Measurements from ENCODE around the gene TBC1D9. TPM values are rescaled to one million over a fixed set of nuclear protein-coding genes. Genes with fewer than 3 reads are reported as not detected.

TBC1D9 gene
- total and polyA plus RNA-seq, 2 donors (not counting 1 experiment from before 2014, with no cell fraction given), result 48.9 to 235 TPM

- peaks cover 3% of the 10 kb centered on the region for H3K4me1 Mint-ChIP-seq
- H3K27me3 Mint-ChIP-seq, result no peaks in the 10 kb centered on the region
- no peak overlapping the region for H3K4me3 ChIP-seq (ENCODE audit: control extremely low read depth in 1 of 5, extremely low read depth in 1 of 5, insufficient read depth in 1 of 5, low read depth in 2 of 5, low read length in 4 of 5)
- no peak overlapping the region for H3K27ac ChIP-seq (ENCODE audit: low read length in 2 of 2)
- no peak for ATAC-seq (ENCODE audit: low read depth)
- no peak overlapping the region for H3K27ac Mint-ChIP-seq
- H2AFZ ChIP-seq (ENCODE audit: insufficient read depth, low read depth, low read length, poor library complexity, severe bottlenecking), result no peak overlapping the region
- H3K4me3 Mint-ChIP-seq, result no peak overlapping the region
- no peak overlapping the region for H3K9ac ChIP-seq (ENCODE audit: low read length)
- intact Hi-C loops (cut with micrococcal nuclease), result no loop called here
- no peaks in the 10 kb centered on the region for H3K4me1 ChIP-seq (ENCODE audit: control insufficient read depth in 2 of 2, insufficient read depth in 2 of 2, low read length in 2 of 2)
- no peaks in the 10 kb centered on the region for H3K79me2 ChIP-seq (ENCODE audit: control insufficient read depth, insufficient read depth, low read length)
- peaks cover 6% of the 10 kb centered on the region for H4K20me1 ChIP-seq (ENCODE audit: control insufficient read depth, insufficient read depth, low read length, poor library complexity, severe bottlenecking)
- DNase-seq, result no peak
- H3K27me3 ChIP-seq (replicated peaks in 1 of 4; ENCODE audit: control extremely low read depth in 1 of 4, control insufficient read depth in 3 of 4, insufficient read depth in 4 of 4, low read length in 3 of 4), result no peaks in the 10 kb centered on the region
- peaks cover 12 to 72% of the 10 kb centered on the region in 2 experiments for H3K36me3 ChIP-seq (replicated peaks in 1 of 2; ENCODE audit: control extremely low read depth in 1 of 2, control insufficient read depth in 1 of 2, extremely low read depth in 1 of 2, insufficient read depth in 2 of 2, low read length in 1 of 2)
- ChIA-PET POLR2A (no interaction called here), CTCF (interaction anchor here (0.8 to 1.3 kb wide), 2 partner anchors 209 to 282 kb away, joined by 3 to 4 read pairs; no protein-coding TSS in a partner anchor)
- no peak for TF ChIP-seq EZH2 (IDR thresholded peaks at IDR 0.05; ENCODE audit: borderline replicate concordance, insufficient read depth, low read depth, low read length, poor library complexity, severe bottlenecking)
- no peak for TF ChIP-seq CTCF (IDR thresholded peaks at IDR 0.05)
- H3K9me3 ChIP-seq (ENCODE audit: control extremely low read depth in 1 of 3, control insufficient read depth in 2 of 3, insufficient read depth in 1 of 3, low read length in 2 of 3), result no peaks in the 10 kb centered on the region
- H3K9me3 Mint-ChIP-seq (ENCODE audit: insufficient read depth), result no peaks in the 10 kb centered on the region
- H3K4me2 ChIP-seq (replicated peaks; ENCODE audit: low read depth, low read length, poor library complexity, severe bottlenecking), result no peak overlapping the region
- WGBS (ENCODE audit: insufficient coverage), result 82% methylated on average over 11 of the region's 25 CpGs
Observed at GRCh38 chr4:140641789-140642439, 114.3 kb downstream of the TBC1D9 start.

GRCh38 chr4:140641105-140641555 is 115.1 kb downstream of the TBC1D9 start:
- no peaks in the 10 kb centered on the region for H3K79me2 ChIP-seq (ENCODE audit: control insufficient read depth, insufficient read depth, low read length)
- no peaks in the 10 kb centered on the region for H3K27me3 ChIP-seq (replicated peaks in 1 of 4; ENCODE audit: control extremely low read depth in 1 of 4, control insufficient read depth in 3 of 4, insufficient read depth in 4 of 4, low read length in 3 of 4)
- Mint-ChIP-seq H3K9me3 (ENCODE audit: insufficient read depth) (no peaks in the 10 kb centered on the region), H3K27ac (no peak overlapping the region), H3K27me3 (no peaks in the 10 kb centered on the region), H3K4me3 (no peak overlapping the region), H3K4me1 (peaks cover 3% of the 10 kb centered on the region)
- WGBS (ENCODE audit: insufficient coverage), result no CpG with 5 or more reads among the region's 6 CpGs
- ATAC-seq (ENCODE audit: low read depth) (no peak), DNase-seq (no peak)
- H3K4me3 ChIP-seq (ENCODE audit: control extremely low read depth in 1 of 5, extremely low read depth in 1 of 5, insufficient read depth in 1 of 5, low read depth in 2 of 5, low read length in 4 of 5), result no peak overlapping the region
- H2AFZ ChIP-seq (ENCODE audit: insufficient read depth, low read depth, low read length, poor library complexity, severe bottlenecking), result no peak overlapping the region
- ChIA-PET POLR2A (no interaction called here), CTCF (no interaction called here)
- no peak overlapping the region for H3K4me2 ChIP-seq (replicated peaks; ENCODE audit: low read depth, low read length, poor library complexity, severe bottlenecking)
- intact Hi-C loops (cut with micrococcal nuclease), result no loop called here
- no peak overlapping the region for H3K27ac ChIP-seq (ENCODE audit: low read length in 2 of 2)
- no peak for TF ChIP-seq EZH2 (IDR thresholded peaks at IDR 0.05; ENCODE audit: borderline replicate concordance, insufficient read depth, low read depth, low read length, poor library complexity, severe bottlenecking)
- no peak for TF ChIP-seq CTCF (IDR thresholded peaks at IDR 0.05)
- H3K4me1 ChIP-seq (ENCODE audit: control insufficient read depth in 2 of 2, insufficient read depth in 2 of 2, low read length in 2 of 2), result no peaks in the 10 kb centered on the region
- H4K20me1 ChIP-seq (ENCODE audit: control insufficient read depth, insufficient read depth, low read length, poor library complexity, severe bottlenecking), result peaks cover 6% of the 10 kb centered on the region
- H3K9me3 ChIP-seq (ENCODE audit: control extremely low read depth in 1 of 3, control insufficient read depth in 2 of 3, insufficient read depth in 1 of 3, low read length in 2 of 3), result no peaks in the 10 kb centered on the region
- H3K9ac ChIP-seq (ENCODE audit: low read length), result no peak overlapping the region
- peaks cover 12 to 71% of the 10 kb centered on the region in 2 experiments for H3K36me3 ChIP-seq (replicated peaks in 1 of 2; ENCODE audit: control extremely low read depth in 1 of 2, control insufficient read depth in 1 of 2, extremely low read depth in 1 of 2, insufficient read depth in 2 of 2, low read length in 1 of 2)

All from B cell (primary cell).